GM19328 (cell line): ENCODE data around the gene FANCC.

ENCODE experiments used
- ATAC-seq: cut with Tn5 transposase; IDR thresholded peaks from one replicate; pipeline ENCODE4 v1.9.1; 2021; ENCODE audit warnings: mild to moderate bottlenecking, moderate library complexity; ENCODE audit not compliant: unreplicated experiment

Gene FANCC

GRCh38 chr9:95076696-95077052 is 240.8 kb downstream of the FANCC start:
- no peak for ATAC-seq

GRCh38 chr9:95075700-95076099 is 241.8 kb downstream of the FANCC start:
- no peak for ATAC-seq

GRCh38 chr9:95074632-95075031 is 242.9 kb downstream of the FANCC start:
- ATAC-seq, result no peak

- no peak for ATAC-seq
Measured at GRCh38 chr9:95073918-95074317, 243.6 kb downstream of the FANCC start.

GRCh38 chr9:95073042-95073607 is 244.4 kb downstream of the FANCC start:
- ATAC-seq, result no peak

- ATAC-seq, result no peak
Measured at GRCh38 chr9:95071925-95072324, 245.6 kb downstream of the FANCC start.

GRCh38 chr9:95071450-95071849 is 246.1 kb downstream of the FANCC start:
- no peak for ATAC-seq

GRCh38 chr9:95070549-95071021 is 246.9 kb downstream of the FANCC start:
- no peak for ATAC-seq

GRCh38 chr9:95067897-95068296 is 249.6 kb downstream of the FANCC start:
- ATAC-seq, result no peak

- no peak for ATAC-seq
Measured at GRCh38 chr9:95067057-95067456, 250.5 kb downstream of the FANCC start.

- ATAC-seq, result no peak
Measured at GRCh38 chr9:95065224-95065623, 252.3 kb downstream of the FANCC start.

- no peak for ATAC-seq
Measured at GRCh38 chr9:95063300-95063699, 254.2 kb downstream of the FANCC start.

- no peak for ATAC-seq
Measured at GRCh38 chr9:95062596-95063065, 254.9 kb downstream of the FANCC start.

- ATAC-seq, result no peak
Measured at GRCh38 chr9:95061916-95062595, 255.5 kb downstream of the FANCC start.

- ATAC-seq, result no peak
Measured at GRCh38 chr9:95060916-95061315, 256.6 kb downstream of the FANCC start.

- no peak for ATAC-seq
Measured at GRCh38 chr9:95060234-95060633, 257.3 kb downstream of the FANCC start.

GRCh38 chr9:95058795-95059386 is 258.6 kb downstream of the FANCC start:
- ATAC-seq, result no peak

GRCh38 chr9:95058121-95058785 is 259.3 kb downstream of the FANCC start:
- ATAC-seq, result no peak

GRCh38 chr9:95057101-95057500 is 260.4 kb downstream of the FANCC start:
- ATAC-seq, result no peak

- no peak for ATAC-seq
Measured at GRCh38 chr9:95055851-95056551, 261.5 kb downstream of the FANCC start.

GRCh38 chr9:95055334-95055850 is 262.1 kb downstream of the FANCC start:
- no peak for ATAC-seq
